Stimulated activated CD8-positive, alpha-beta memory T cell treated with anti-CD3 and anti-CD28 coated beads, Interleukin-7, amount 100 ng/mL, for 1 hour (primary cell): Measurements from ENCODE around the gene SNRPD3.
"Not testable (repeated sequence)": the region's sequence is repeated elsewhere in the genome, so short reads cannot be mapped to it uniquely, and the experiment has no call there.

Experiments used
- DNase-seq, 2 donors: peaks; one replicate each; pipeline ENCODE4 v3.0.0-alpha.2; 2020; ENCODE audit warnings: low read depth in 2 of 2

The SNRPD3 gene

DNA sequence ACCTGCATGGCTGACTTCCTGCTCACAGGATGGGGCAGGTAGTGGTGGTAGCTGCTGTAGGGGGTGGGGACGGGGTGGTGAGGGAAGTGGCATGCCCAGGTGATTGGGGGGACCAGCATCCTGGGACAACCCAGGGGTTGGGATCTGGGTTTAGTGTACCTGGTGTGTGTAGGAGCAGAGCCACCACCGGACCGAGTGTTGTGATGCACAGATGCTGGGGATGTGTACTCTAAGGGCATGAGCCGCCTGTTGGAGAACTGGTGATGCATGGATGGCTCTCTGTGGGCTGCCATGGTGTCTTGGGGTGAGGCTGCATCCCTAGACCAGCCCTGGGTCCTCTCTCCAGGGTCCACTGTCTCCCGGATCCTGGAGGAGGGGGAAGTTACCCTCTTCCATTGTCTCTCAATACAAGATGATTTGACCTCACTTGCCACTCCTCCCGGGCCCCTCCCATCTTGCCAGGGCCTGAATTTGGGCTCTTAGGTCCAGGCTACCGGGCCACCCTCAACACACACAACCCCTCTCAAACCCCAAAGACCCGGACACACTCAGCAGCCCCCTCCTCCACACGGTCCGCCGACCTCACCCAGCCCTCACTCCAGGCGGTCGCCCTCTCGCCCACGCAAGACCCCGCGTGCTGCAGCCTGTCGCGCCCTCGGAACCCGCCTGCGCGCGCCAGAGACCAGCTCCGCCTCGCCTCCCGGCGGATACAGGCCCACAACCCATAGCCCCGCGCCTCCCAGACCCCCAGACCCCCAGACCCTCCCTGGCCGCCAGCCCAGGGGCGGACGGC is 36.5 kb downstream of the SNRPD3 start:
- no peak for DNase-seq

DNA sequence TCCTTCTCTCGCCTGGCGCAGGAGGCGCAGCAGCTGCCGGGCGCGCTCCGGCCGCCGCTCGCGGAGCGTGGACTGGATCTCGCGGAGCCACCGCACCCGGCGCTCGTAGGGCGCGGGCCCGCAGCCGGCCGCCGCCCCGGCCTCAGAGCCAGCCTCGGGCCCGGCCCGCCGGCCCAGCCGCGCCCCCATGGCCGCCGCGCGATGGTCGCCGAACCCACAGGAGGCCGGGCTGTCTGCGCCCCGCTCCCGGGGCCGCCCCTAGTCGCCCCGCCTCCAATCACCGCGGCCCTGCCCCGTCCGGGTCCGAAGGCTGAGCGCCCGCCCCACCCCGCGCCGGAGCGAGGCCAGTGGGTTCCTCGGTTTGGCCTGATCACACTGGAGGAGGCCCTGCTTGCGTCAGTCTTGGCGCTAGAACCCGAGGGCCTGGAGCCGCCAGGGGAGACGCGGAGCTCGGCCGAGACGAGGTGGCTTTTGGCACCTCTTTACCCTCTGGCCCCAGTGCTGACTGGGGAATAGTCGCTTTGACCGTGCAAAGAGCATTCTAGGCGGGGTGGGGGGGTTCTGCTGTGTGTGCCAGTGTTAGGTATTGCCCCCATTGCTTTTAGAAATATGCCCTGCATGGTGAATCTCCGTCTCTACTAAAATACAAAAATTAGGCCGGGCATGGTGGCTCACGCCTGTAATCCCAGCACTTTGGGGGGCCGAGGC is 37.2 kb downstream of the SNRPD3 start, which contains the start of gene LRRC75B:
Gene LRRC75B (minus strand): TSS at position 223 of the 708 bp plus-strand sequence. CDS start 34 bp downstream, at position 189.
- DNase-seq: no peak

DNA sequence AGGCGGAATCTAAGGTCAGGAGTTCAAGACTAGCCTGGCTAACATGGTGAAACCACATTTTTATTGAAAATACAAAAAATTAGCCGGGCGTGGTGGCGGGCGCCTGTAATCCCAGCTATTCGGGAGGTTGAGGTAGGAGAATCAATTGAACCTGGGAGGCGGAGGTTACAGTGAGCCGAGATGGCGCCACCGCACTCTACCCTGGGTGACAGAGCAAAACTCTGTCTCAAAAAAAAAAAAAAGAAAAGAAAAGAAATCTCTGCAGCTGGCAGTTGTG is 37.7 kb downstream of the SNRPD3 start:
- DNase-seq: not testable (repeated sequence)

DNA sequence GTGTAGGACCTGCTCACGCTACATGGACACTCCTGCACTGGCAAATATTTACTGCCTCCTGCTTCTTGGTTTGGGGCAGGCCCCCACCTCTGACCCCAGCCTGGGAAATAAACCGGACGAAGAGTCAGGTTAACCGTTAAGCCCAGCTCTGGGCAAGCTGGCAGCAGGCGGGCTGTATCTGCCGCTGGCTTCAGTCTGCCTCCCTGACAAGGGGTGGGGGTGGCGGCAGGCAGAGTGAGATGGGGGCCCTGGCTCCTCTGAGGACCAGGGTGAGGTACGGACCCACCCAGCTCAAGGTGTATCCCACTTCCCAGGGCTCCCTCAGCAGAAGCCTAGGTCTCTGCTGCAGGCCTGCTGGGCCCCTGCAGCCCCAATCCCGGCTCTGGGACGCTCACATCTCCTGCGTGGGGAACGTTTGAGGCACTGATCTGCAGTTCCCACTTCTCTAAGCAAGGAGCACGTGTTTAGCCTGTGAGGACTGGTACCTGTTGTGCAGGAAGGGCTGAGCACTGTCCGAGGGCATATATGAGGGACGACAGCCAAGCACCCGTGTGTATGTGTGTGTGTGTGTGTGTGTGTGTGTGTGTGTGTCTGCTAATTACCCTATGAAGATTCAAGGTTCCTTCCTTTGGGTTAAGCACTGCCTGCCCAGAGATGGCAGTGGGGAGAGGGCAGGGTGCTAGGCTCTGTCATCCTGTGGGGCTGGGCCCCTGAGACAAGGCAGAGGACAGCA is 38.2 kb downstream of the SNRPD3 start:
- DNase-seq: no peak

DNA sequence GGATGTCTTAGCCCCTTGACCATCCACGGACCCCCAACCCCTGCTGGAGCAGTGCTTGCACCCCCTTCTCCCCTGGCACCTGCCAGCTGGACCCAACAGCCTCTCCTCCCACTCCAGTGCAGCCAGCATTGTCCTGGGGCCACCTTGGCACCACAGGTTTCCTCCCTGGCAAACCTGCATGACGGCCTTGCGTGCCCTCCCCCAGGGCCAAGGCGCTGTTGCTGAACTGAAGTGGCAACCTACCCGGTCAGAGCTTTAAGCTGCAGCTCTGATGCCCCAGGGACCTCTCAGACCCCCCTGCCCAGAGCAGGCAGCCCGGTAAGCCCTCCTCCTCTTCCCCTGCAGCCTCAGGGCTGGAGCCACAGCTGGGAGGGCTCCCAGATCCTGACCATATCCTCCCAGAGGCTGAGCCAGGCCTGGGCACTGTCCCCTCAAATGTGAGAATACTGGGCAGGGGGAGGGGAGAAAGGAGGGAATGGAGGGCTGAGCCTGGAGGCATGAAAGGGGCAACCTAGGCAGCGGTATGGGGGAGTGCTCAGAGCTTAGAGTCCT is 38.8 kb downstream of the SNRPD3 start:
- no peak for DNase-seq

DNA sequence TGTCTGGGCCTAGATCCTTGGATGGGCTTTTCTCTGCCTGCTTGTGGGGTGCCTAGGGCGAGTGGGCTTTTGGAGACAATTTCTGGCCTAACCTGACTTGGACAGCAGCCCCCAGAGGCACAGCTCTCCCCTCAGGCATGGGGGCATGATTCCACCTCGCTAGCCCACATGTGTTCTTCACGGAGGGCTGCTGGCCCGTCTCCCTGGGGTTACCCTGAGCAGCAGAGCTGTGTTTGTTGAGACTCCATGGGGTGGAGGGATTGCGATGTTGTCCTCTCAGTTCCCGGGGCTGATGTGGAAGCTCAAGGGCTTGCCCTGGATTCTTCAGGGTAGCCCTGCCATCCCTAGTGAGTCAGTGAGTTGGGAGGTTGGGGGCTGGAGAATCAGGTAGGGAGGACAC is 39.4 kb downstream of the SNRPD3 start:
- no peak for DNase-seq

DNA sequence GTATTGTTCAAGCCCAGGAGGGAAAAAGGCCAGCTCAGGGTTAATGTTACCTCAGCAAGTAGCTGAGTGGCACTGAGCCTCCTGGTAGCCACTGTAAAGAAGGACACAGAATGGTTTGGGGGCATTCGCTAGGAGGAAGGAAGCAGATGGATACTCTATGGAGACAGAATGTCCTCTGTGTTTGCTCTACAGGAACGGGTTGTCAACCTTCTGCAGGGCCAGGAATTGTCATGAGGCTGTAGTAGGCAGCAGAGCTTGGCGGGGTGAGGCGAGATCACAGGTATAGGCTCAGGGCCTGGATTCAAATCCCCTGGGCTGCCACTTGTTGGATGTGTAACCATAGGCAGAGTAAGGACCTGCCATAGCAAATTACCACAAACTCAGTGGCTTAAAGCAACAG is 40.1 kb downstream of the SNRPD3 start:
- no peak for DNase-seq

DNA sequence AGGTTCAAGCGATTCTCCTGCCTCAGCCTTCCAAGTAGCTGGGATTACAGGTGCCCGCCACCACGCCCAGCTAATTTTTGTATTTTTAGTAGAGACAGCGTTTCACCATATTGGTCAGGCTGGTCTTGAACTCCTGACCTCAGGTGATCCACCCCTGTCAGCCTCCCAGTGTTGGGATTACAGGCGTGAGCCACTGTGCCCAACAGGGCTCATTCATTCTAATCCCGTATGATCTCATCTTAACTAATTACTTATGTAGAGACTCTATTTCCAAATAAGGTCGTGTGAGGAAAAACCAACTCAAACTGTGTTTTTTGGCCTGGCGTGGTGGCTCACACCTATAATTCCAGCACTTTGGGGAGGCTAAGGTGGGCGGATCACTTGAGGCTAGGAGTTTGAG is 41.3 kb downstream of the SNRPD3 start:
- not testable (repeated sequence) for DNase-seq

DNA sequence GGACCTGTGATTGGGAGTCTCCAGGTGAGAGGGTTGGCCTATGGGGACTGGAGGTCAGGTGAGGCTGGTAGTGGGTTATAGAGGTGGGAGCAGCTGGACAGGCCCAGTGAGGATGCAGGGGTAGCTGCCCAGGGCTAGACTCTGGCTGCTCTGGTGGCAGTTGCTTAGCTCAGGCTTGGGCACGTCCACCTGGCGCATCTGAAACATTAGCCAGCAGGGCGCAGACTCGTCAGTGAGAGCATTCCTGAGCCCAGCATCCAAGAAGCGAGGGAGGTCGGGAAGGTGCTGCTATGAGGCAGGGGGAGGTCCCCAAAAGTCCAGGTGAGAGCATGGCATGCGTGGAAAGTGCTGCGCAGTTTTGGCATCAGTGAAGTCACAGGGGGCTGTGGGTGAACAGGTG is 43.7 kb downstream of the SNRPD3 start:
- no peak for DNase-seq

DNA sequence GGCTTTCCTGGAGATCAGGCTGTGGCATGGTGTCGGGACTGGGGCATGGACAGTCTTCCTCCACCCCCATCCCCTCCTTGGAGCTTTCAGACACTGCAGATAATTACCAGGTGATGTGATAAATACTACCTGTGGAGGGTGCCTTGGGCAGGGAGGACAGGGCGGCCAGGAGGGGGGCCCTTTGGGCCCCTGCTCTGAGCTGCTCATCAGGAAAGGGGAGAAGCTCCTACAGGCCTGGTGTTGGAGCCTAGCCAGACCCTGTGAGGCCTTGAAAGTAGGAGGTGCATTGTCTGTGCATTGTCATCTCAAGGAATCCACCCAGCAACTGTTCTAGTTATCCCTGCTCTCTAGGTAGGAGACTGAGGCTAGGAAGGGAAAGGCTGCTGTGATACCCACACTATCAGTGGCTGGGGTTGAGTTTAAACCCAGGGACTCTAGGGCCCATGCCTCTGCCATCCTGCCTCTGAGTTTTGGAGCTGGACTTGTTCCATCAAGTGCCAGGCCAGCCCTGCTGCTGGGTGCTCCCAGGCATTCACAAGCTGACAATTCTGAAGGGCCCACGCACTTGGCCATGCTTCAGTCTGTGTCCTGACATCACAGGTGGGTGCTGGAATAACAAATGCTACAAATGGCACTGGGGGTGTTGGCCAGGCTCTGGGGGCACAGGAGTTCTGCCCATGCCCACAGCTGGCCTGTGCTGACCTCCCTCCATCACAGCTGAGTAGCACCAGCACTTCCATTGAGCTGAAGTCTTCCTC is 44.3 kb downstream of the SNRPD3 start:
- not testable (repeated sequence) for DNase-seq

DNA sequence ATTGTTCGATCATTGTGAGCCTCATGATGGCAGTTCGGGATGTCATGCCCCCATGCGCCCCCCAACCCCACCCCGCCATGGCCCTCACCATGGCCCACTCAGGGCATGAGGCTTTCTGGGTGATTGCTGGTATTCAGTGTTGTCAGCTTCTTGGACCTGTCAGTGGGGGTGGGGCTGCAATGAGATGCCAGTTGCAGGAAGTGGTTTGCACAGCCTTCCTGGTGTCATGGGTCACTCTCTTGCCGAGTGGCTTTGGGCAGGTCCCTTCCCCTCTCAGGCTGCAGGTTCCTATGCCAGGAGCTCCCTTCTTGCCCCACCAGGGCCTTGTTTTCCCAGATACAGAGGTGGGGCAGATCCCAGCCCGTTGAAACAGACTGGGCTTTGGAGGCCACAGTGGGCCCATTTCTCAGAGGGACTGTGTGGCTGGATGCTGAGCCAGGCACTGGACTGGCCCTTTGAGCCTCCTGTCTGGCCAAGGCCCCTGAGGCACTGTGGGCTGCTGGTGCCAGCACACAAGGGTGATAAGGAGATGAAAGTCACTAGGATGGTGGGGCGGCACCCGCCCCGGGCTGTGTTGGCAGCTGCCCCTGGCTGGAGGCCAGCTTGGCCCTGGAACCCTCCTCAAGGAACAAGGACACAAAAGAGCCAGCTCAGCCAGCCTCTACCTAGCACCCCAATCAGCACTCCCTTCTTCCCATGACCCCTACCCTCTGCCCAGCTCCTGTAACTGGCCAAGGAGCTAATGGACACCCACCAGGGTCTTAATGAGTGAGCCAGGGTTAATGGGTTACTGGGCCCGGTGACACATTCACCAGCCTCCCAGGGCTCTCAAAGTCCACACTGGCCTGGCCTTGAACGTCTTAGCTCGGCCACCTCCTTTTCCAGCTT is 45.7 kb downstream of the SNRPD3 start:
- DNase-seq: no peak

DNA sequence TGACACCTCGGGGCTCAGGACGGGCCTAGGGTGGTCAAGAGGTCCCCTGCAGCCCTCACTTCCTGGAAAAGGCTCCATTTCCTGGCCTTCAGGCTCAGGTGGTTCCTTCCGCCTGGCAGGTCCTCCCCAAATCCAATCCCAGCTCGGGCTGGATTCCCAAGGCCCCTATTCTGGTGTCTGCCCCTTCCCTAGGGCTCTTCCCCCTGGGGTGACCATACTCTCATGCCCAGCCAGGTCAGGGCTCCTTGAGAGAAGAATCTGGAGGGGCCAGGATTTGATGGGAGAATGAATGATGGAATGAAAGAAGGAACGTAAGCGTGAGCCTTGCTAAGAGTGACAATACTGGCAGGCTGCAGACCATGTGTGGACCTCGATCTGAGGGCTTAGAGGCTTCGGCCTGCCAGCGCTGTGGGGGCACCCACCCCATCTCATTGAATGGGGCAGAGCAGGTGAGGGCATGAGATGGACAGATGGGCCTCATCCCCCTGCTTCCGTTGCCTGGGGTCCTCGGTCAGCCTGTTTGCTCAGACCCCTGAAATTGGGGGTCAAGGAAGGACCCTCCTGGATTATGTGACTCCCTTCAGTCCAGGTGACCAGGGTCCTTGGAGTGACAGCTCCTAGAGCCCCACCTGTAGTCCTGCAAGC is 46.4 kb downstream of the SNRPD3 start:
- DNase-seq: not testable (repeated sequence)

DNA sequence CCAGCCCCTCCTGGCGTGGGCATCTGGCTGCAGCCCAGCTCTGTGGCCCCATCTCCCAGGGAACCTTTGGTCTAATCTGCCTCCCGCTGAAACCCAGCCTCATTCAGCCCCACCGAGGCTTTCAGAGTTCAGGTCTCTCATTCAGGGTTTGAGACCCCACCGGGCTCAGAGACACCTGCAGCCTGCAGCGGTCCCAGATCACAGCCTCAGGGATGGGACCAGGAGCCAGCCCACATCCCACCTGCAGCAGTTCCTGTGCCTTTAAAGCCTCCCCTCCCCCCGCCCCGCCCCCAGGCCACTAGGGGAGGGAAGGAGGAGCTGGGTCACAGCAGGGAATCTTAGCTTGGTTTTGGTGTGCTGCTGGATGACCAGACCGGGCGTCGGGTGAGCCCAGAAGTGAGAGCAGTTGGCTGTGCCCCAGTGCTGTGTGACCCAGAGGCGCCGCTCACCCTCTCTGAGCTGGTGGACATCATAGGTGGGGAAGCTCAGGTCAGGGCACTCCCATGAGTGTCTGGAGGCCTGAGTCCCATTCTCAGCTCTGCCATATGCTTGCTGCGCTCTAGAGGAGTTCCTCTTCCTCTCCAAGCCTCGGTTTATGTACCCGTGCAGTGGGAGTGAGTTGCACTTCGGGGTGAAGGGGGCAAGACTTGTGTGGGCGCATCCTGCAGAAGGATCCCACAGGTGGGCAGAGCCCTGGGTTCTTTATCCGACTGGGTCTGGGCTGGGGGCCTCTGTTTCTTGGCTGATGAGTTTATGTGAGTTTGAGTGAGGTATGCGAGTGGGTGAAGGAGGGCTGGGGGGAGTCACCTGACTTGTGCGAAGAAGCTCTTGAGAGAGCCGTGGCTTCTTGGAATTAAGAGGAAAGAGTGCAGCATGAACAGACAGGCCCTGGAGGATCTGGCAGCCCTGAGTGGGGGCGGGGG is 47.3 kb downstream of the SNRPD3 start, which contains the start of gene GGT1:
Gene GGT1 (plus strand): TSS at position 347 of the 923 bp plus-strand sequence. CDS start 7,889 bp downstream, outside the sequence.
- not testable (repeated sequence) for DNase-seq

DNA sequence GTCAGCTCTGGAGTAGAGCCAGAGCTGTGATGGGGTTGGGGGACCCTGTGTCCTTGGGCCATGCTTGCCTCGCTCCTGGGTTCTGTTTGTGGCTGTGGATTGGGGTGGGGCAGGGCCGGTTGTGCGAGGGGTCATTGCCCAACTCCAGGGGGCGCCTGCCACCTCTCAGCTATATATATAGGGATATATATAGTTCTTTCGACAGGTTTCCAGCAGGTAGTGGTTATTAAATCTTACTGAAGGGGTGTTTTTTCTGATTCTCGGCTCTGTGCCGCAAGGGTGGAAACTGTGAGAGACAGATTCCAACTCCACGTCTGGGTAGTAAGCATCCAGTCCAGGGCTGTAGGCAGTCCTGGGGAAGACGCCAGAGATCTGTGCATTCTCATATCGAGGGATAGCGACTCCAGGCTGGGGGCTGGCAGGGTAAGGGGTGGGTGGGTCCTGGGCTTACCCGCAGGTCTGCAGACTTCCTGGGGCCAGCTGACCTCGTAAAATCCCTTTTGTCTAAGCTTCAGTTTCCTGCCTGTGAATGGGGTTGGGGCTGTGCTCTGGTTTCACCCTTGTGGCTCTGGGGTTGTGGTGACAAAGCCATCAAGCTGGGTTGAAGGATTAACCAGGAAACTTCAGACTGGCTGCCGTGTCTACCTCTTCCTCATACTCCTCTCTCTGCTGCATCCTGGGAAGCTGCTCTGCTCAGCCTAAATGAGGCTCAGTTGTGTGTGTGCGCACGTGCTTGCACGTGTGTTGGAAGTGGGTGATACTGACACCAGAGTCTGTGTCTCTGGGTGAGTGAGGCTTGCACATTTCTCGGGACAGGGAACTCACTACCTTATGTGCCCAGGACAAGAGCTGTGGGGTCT is 48.2 kb downstream of the SNRPD3 start:
- DNase-seq: not testable (repeated sequence)

DNA sequence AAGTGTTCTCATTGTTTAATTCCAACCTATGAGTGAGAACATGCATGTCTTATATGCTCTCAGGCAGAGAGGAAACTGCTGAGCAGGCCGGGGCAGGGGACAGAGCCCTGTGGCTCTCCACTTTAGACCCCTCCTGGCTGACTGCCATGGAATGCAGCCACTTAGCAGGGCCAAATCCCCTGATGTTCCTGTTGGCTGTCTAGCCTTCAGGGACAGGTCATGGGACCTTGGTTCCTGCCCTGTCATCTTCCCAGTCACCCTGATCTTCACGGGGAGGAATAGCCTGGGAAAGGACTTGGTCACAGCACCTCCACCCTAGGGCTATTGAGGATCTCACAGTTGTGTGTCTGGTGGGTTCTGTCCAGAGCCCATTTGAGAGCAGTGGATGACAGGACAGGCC is 50.5 kb downstream of the SNRPD3 start:
- DNase-seq: not testable (repeated sequence)

DNA sequence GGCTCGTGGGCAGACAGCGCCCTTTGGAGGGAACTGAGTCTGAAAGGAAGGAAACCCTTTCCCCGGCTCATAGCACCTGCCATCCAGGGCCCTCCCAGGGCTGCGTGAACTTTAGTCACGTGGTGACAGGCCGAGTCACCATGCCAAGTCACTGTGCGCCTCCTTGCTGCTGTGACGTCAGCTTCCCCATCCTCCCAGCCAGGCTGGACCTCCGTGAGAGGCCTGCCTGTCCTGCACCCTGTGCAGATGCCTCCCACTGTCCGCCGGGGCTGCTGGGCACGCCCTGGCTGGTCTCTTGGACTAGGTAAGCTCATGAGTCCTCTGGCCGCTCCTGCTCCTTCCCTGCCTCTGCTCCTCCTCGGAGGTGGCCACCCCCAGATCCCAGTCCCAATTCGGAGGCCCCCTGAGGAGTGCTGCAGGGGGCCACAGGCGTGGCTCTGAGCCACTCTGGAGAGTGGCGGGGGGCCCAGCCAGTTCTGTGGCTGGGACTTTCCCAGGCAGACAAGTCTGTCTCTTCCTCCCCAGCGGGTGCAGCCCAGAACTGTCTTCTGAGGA is 51.7 kb downstream of the SNRPD3 start:
- peak; percentile 9 to 14 for DNase-seq

DNA sequence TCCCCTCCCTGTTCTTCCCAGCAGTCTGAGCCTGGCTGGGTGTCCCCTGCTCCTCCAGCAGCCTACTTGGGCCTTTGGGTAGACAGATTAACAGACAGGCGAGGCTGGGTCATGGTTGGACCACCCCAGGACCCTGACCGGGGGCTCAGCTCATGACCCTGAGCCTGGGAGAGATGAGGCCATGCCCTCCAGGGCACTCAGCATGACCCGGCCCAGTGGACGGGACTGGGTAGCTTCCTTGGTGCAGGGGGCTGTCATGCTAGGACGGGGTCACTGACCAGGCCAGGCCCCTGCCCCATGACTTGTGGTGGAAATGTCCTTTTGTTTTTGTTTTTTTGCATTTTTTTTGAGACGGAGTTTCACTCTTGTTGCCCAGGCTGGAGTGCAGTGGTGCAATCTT is 52.5 kb downstream of the SNRPD3 start:
- not testable (repeated sequence) for DNase-seq
